Gastrocnemius medialis (tissue), 4 donors: Measurements from ENCODE around the gene EGFLAM.

ENCODE experiments used
- CTCF ChIP-seq, 5 experiments: fragments of 450-650 bp in 3 of 5; fragments of 200-600 bp in 2 of 5; sonication (generic) in 2 of 5; IDR thresholded peaks in 4 of 5; conservative IDR thresholded peaks in 1 of 5; 1 replicate in 4 of 5; 2 replicates in 1 of 5; pipeline ENCODE4 v1.5.1; 2016 to 2019; ENCODE audit warnings: antibody characterized with exemption in 5 of 5, mild to moderate bottlenecking in 3 of 5, moderate library complexity in 3 of 5
- POLR2A ChIP-seq, 2 donors: fragments of 450-650 bp; IDR thresholded peaks; one replicate each; pipeline ENCODE4 v1.6.1; 2017; ENCODE audit warnings: antibody characterized with exemption in 2 of 2, mild to moderate bottlenecking in 2 of 2, moderate library complexity in 2 of 2

DNA sequence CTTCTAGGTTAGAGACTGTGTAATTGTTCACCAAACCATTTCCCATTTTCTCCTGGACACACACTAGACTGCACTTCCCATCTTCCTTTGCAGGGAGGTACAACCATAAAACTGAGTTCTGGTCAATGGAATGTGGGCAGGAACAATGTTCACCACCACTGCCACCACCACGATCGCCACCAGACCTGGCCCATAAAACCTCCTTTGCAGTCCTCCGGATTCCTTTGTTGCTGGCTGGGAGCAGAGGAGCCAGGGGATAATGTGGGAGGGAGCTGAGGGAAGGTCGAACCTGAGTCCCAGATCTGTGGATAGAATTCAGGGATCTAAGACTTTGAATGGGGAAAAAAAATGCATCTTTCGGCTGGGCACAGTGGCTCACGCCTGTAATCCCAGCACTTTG, 29.4 kb upstream of the EGFLAM start:
- no peak for TF ChIP-seq CTCF (IDR thresholded peaks at IDR 0.05 in 4 of 5, conservative IDR thresholded peaks at IDR 0.05 in 1 of 5)
- no peak for TF ChIP-seq POLR2A (IDR thresholded peaks at IDR 0.05)
